Activated T-helper 2 cell treated with anti-CD3 and anti-CD28 coated beads, Interferon-gamma antibody, Interleukin-2, Interleukin-4, amounts not matched to agents 10 μg/mL and 5 μg/mL and 100 μg/mL, durations not matched to agents 14 hours and 24 hours and 36 hours (primary cell): ENCODE data around the gene ACAP3. TPM values are rescaled to one million over a fixed set of nuclear protein-coding genes. Genes with fewer than 3 reads are reported as not detected.

Experiments
- DNase-seq: peaks from one replicate; pipeline ENCODE4 v3.0.0; 2021; ENCODE audit warnings: low spot score
- H3K27ac Mint-ChIP-seq: one replicate; pipeline ENCODE4 v1.8.0; 2021; ENCODE audit warnings: mixed read lengths
- H3K27me3 Mint-ChIP-seq: one replicate; pipeline ENCODE4 v1.8.0; 2021; ENCODE audit warnings: low read depth, mixed read lengths
- H3K36me3 Mint-ChIP-seq: one replicate; pipeline ENCODE4 v1.8.0; 2021; ENCODE audit warnings: low read depth, mixed read lengths
- H3K4me1 Mint-ChIP-seq: one replicate; pipeline ENCODE4 v1.8.0; 2021; ENCODE audit warnings: low read depth, mixed read lengths
- H3K4me3 Mint-ChIP-seq: one replicate; pipeline ENCODE4 v1.8.0; 2021; ENCODE audit warnings: low read depth, mild to moderate bottlenecking, moderate library complexity, mixed read lengths
- H3K9me3 Mint-ChIP-seq: one replicate; pipeline ENCODE4 v1.8.0; 2021; ENCODE audit warnings: mixed read lengths
- intact Hi-C: fragments of 100-400 bp; cut with micrococcal nuclease; formaldehyde crosslinking; loops from one replicate; pipeline ENCODE4 v1.15.1; 2023
- total RNA-seq: library from RNA; stranded (reverse); gene quantifications from 2 replicates; pipeline ENCODE4 v1.2.3, GENCODE V29; 2022

The ACAP3 gene
- total RNA-seq, 1 donor from 2014 or later: 43.4 TPM

GRCh38 chr1:1294250-1294890 is 13.4 kb downstream of the ACAP3 start:
- no peaks in the 10 kb centered on the region for H3K9me3 Mint-ChIP-seq

GRCh38 chr1:1293263-1294249 is 14.2 kb downstream of the ACAP3 start:
- no peak for DNase-seq
- Mint-ChIP-seq H3K27ac (no peak overlapping the region), H3K4me3 (no peak overlapping the region), H3K36me3 (no peaks in the 10 kb centered on the region), H3K27me3 (no peaks in the 10 kb centered on the region), H3K4me1 (no peaks in the 10 kb centered on the region), H3K9me3 (no peaks in the 10 kb centered on the region)
- intact Hi-C loops: loop anchor here (5.0 kb wide), 2 partner anchors 171 to 261 kb away; no protein-coding TSS in a partner anchor

More at GRCh38 chr1:1294250-1294890, 13.4 kb downstream of the ACAP3 start:
- Mint-ChIP-seq H3K4me3 (no peak overlapping the region), H3K27me3 (no peaks in the 10 kb centered on the region), H3K27ac (no peak overlapping the region), H3K4me1 (no peaks in the 10 kb centered on the region), H3K36me3 (no peaks in the 10 kb centered on the region)
- intact Hi-C loops: loop anchor here (5.0 kb wide), 2 partner anchors 172 to 262 kb away; no protein-coding TSS in a partner anchor
- no peak for DNase-seq

- DNase-seq: no peak
- intact Hi-C loops: loop anchor here (5.0 kb wide), 2 partner anchors 171 to 261 kb away; no protein-coding TSS in a partner anchor
- H3K36me3 Mint-ChIP-seq: no peaks in the 10 kb centered on the region
Observed at GRCh38 chr1:1292851-1293250, 14.9 kb downstream of the ACAP3 start.

GRCh38 chr1:1292442-1292779 is 15.3 kb downstream of the ACAP3 start:
- Mint-ChIP-seq H3K27ac (no peak overlapping the region), H3K4me1 (no peaks in the 10 kb centered on the region), H3K36me3 (no peaks in the 10 kb centered on the region), H3K27me3 (no peaks in the 10 kb centered on the region), H3K9me3 (no peaks in the 10 kb centered on the region), H3K4me3 (no peak overlapping the region)
- DNase-seq: no peak
- intact Hi-C loops: loop anchor here (5.0 kb wide), 2 partner anchors 170 to 260 kb away; no protein-coding TSS in a partner anchor

More at GRCh38 chr1:1292851-1293250, 14.9 kb downstream of the ACAP3 start:
- H3K4me3 Mint-ChIP-seq: no peak overlapping the region
- H3K27me3 Mint-ChIP-seq: no peaks in the 10 kb centered on the region
- H3K9me3 Mint-ChIP-seq: no peaks in the 10 kb centered on the region
- H3K27ac Mint-ChIP-seq: no peak overlapping the region
- H3K4me1 Mint-ChIP-seq: no peaks in the 10 kb centered on the region

- no peaks in the 10 kb centered on the region for H3K9me3 Mint-ChIP-seq
- H3K36me3 Mint-ChIP-seq: no peaks in the 10 kb centered on the region
- intact Hi-C loops: loop anchor here (5.0 kb wide), 2 partner anchors 169 to 259 kb away; no protein-coding TSS in a partner anchor
- DNase-seq: peak; percentile 51
- no peaks in the 10 kb centered on the region for H3K4me1 Mint-ChIP-seq
- no peak overlapping the region for H3K4me3 Mint-ChIP-seq
- H3K27ac Mint-ChIP-seq: no peak overlapping the region
- no peaks in the 10 kb centered on the region for H3K27me3 Mint-ChIP-seq
Observed at GRCh38 chr1:1291548-1292441, 15.9 kb downstream of the ACAP3 start.

- intact Hi-C loops: loop anchor here (5.0 kb wide), 2 partner anchors 169 to 259 kb away; no protein-coding TSS in a partner anchor
- Mint-ChIP-seq H3K4me1 (no peaks in the 10 kb centered on the region), H3K27me3 (no peaks in the 10 kb centered on the region), H3K4me3 (no peak overlapping the region), H3K36me3 (no peaks in the 10 kb centered on the region), H3K27ac (no peak overlapping the region), H3K9me3 (no peaks in the 10 kb centered on the region)
- DNase-seq: no peak
Observed at GRCh38 chr1:1291023-1291528, 16.7 kb downstream of the ACAP3 start.

- DNase-seq: peak; percentile 58
- intact Hi-C loops: loop anchor here (5.0 kb wide), 2 partner anchors 168 to 258 kb away; no protein-coding TSS in a partner anchor
- Mint-ChIP-seq H3K27ac (no peak overlapping the region), H3K4me3 (no peak overlapping the region), H3K27me3 (no peaks in the 10 kb centered on the region), H3K9me3 (no peaks in the 10 kb centered on the region), H3K4me1 (no peaks in the 10 kb centered on the region), H3K36me3 (no peaks in the 10 kb centered on the region)
Observed at GRCh38 chr1:1290238-1290731, 17.4 kb downstream of the ACAP3 start.

- intact Hi-C loops: no loop called here
- Mint-ChIP-seq H3K4me1 (peaks cover 1% of the 10 kb centered on the region), H3K27me3 (no peaks in the 10 kb centered on the region), H3K9me3 (no peaks in the 10 kb centered on the region), H3K4me3 (no peak overlapping the region), H3K36me3 (no peaks in the 10 kb centered on the region), H3K27ac (no peak overlapping the region)
- DNase-seq: no peak
Observed at GRCh38 chr1:1287288-1288110, 20.2 kb downstream of the ACAP3 start.

- H3K36me3 Mint-ChIP-seq: no peaks in the 10 kb centered on the region
- no peak overlapping the region for H3K4me3 Mint-ChIP-seq
- H3K27ac Mint-ChIP-seq: no peak overlapping the region
- DNase-seq: no peak
- peaks cover 1% of the 10 kb centered on the region for H3K4me1 Mint-ChIP-seq
- no peaks in the 10 kb centered on the region for H3K27me3 Mint-ChIP-seq
- intact Hi-C loops: no loop called here
- no peaks in the 10 kb centered on the region for H3K9me3 Mint-ChIP-seq
Observed at GRCh38 chr1:1286313-1287261, 21.1 kb downstream of the ACAP3 start.

GRCh38 chr1:1285611-1286311 is 22.0 kb downstream of the ACAP3 start:
- H3K4me3 Mint-ChIP-seq: no peak overlapping the region
- no peaks in the 10 kb centered on the region for H3K9me3 Mint-ChIP-seq
- no peak for DNase-seq
- intact Hi-C loops: no loop called here
- H3K27me3 Mint-ChIP-seq: no peaks in the 10 kb centered on the region
- no peak overlapping the region for H3K27ac Mint-ChIP-seq
- H3K36me3 Mint-ChIP-seq: no peaks in the 10 kb centered on the region
- peaks cover 1% of the 10 kb centered on the region for H3K4me1 Mint-ChIP-seq
